ENCODE measurements around the gene FAAP24.
A peak's percentile ranks its signal among the peaks of the same experiment; 100 is the strongest.

FAAP24 gene, protein sequence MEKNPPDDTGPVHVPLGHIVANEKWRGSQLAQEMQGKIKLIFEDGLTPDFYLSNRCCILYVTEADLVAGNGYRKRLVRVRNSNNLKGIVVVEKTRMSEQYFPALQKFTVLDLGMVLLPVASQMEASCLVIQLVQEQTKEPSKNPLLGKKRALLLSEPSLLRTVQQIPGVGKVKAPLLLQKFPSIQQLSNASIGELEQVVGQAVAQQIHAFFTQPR

GRCh38 chr19:32971715-32972540, at the start of gene FAAP24, which contains the start of gene CEP89:
Gene FAAP24, plus strand, starts transcription at chr19:32972242. Its CDS starts 955 bp downstream, at chr19:32973197.
Gene CEP89, minus strand, starts transcription at chr19:32971958. Its CDS starts 84 bp downstream, at chr19:32971874.
- H3K4me3 ChIP-seq (ENCODE audit: control insufficient read depth, low read depth, low read length): peak within 1 kb of the TSS; percentile 90
- TF ChIP-seq, protein P1, sequence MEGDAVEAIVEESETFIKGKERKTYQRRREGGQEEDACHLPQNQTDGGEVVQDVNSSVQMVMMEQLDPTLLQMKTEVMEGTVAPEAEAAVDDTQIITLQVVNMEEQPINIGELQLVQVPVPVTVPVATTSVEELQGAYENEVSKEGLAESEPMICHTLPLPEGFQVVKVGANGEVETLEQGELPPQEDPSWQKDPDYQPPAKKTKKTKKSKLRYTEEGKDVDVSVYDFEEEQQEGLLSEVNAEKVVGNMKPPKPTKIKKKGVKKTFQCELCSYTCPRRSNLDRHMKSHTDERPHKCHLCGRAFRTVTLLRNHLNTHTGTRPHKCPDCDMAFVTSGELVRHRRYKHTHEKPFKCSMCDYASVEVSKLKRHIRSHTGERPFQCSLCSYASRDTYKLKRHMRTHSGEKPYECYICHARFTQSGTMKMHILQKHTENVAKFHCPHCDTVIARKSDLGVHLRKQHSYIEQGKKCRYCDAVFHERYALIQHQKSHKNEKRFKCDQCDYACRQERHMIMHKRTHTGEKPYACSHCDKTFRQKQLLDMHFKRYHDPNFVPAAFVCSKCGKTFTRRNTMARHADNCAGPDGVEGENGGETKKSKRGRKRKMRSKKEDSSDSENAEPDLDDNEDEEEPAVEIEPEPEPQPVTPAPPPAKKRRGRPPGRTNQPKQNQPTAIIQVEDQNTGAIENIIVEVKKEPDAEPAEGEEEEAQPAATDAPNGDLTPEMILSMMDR (conservative IDR thresholded peaks at IDR 0.05; ENCODE audit: control insufficient read depth, insufficient read depth, low read depth, low read length): no peak
- peak; percentile 99 for DNase-seq (ENCODE audit: low read depth)

DNA sequence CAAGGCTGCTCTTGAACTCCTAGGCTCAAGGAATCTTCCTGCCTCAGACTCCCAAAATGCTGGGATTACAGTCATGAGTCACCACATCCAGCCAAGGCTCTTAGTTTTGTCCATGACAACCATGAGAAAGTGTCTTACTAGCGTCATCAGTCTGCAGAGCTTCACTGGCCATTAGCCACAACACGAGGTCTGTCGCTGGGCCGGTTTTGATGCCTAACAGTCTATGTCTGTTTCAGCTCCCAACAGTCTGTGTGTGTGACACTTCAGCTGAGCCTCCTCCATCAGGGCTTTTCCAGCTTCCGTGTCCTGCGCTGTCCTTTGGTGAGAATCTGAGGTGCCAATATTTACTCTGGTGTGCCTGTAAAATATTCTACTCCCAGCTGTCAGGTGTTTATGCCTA, 47.8 kb upstream of the FAAP24 start:
- H3K4me3 ChIP-seq (ENCODE audit: control insufficient read depth, low read depth, low read length): no peak overlapping the region
- TF ChIP-seq, protein P1 (conservative IDR thresholded peaks at IDR 0.05; ENCODE audit: control insufficient read depth, insufficient read depth, low read depth, low read length): no peak
- peak; percentile 31 for DNase-seq (ENCODE audit: low read depth)

GRCh38 chr19:32928806-32929205, 43.2 kb upstream of the FAAP24 start:
- no peak overlapping the region for H3K4me3 ChIP-seq (ENCODE audit: control insufficient read depth, low read depth, low read length)
- TF ChIP-seq, protein P1 (conservative IDR thresholded peaks at IDR 0.05; ENCODE audit: control insufficient read depth, insufficient read depth, low read depth, low read length): no peak
- DNase-seq (ENCODE audit: low read depth): no peak

GRCh38 chr19:32930567-32930966, 41.5 kb upstream of the FAAP24 start:
- DNase-seq (ENCODE audit: low read depth): no peak
- TF ChIP-seq, protein P1 (conservative IDR thresholded peaks at IDR 0.05; ENCODE audit: control insufficient read depth, insufficient read depth, low read depth, low read length): no peak

DNA sequence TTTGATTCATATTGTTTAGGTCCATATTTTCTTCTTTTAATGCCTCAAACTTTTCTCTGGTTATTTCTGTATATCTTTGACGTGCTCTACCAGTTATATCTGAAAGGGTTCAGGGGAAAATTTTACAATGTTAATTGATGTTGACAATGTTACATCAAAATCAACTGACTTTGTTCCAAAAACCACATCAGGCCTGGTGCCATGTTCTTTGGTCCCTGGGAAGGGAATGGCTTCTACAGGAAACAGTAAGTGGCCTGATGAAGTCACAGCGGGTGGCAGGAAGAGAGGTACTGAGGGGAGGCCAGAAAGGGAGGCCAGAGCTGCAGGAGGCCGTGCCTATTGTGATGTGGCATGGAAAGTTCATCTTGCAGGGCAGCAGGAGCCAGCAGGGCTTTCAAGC, 38.5 kb upstream of the FAAP24 start:
- TF ChIP-seq, protein P1 (conservative IDR thresholded peaks at IDR 0.05; ENCODE audit: control insufficient read depth, insufficient read depth, low read depth, low read length): no peak
- no peak for DNase-seq (ENCODE audit: low read depth)
- H3K4me3 ChIP-seq (ENCODE audit: control insufficient read depth, low read depth, low read length): no peak overlapping the region

More at GRCh38 chr19:32930567-32930966, 41.5 kb upstream of the FAAP24 start:
- H3K4me3 ChIP-seq (ENCODE audit: control insufficient read depth, low read depth, low read length): no peak overlapping the region

- TF ChIP-seq, protein P1 (conservative IDR thresholded peaks at IDR 0.05; ENCODE audit: control insufficient read depth, insufficient read depth, low read depth, low read length): no peak
- no peak overlapping the region for H3K4me3 ChIP-seq (ENCODE audit: control insufficient read depth, low read depth, low read length)
- DNase-seq (ENCODE audit: low read depth): no peak
Measured at GRCh38 chr19:32935629-32936028, 36.4 kb upstream of the FAAP24 start.

Data from fibroblast of mammary gland (primary cell).